Measurements from ENCODE around the gene POU6F2. TPM values are rescaled to one million over a fixed set of nuclear protein-coding genes. Genes with fewer than 3 reads are reported as not detected.

POU6F2 gene
- total and polyA plus RNA-seq, 2 donors (not counting 1 experiment from before 2014, with no cell fraction given): under 0.01 TPM; not detected in 1

GRCh38 chr7:39429421-39429820 lies 451.7 kb downstream of the POU6F2 start:
- Histone ChIP-seq H4K20me1 (ENCODE audit: control insufficient read depth, extremely low read depth, insufficient read depth, low read length) (no peaks in the 10 kb centered on the region), H3K4me2 (ENCODE audit: extremely low read depth, insufficient read depth, low read length) (no peak overlapping the region), H3K9me3 (ENCODE audit: control insufficient read depth, insufficient read depth, low read depth, low read length) (no peaks in the 10 kb centered on the region), H3K4me3 (replicated peaks in 1 of 4; ENCODE audit: control extremely low read depth in 1 of 4, insufficient read depth in 1 of 4, low read depth in 3 of 4, low read length in 4 of 4) (no peak overlapping the region), H2AFZ (ENCODE audit: low read length) (no peak overlapping the region), H3K36me3 (ENCODE audit: control insufficient read depth, insufficient read depth, low read length) (no peaks in the 10 kb centered on the region), H3K4me1 (ENCODE audit: control insufficient read depth, extremely low read depth, insufficient read depth, low read length) (no peaks in the 10 kb centered on the region), H3K79me2 (ENCODE audit: control insufficient read depth, insufficient read depth, low read length) (no peaks in the 10 kb centered on the region), H3K27me3 (ENCODE audit: control insufficient read depth, insufficient read depth, low read length) (no peaks in the 10 kb centered on the region), H3K27ac (ENCODE audit: insufficient read depth, low read length) (no peak overlapping the region), H3K9ac (ENCODE audit: insufficient read depth, low read length) (no peak overlapping the region)
- TF ChIP-seq EZH2 (IDR thresholded peaks at IDR 0.05; ENCODE audit: low read length, missing control alignments) (no peak), CTCF (conservative IDR thresholded peaks at IDR 0.05 in 1 of 2, IDR thresholded peaks at IDR 0.05 in 1 of 2; ENCODE audit: low read depth in 1 of 2, low read length in 2 of 2) (no peak)
- no peak for DNase-seq (ENCODE audit: low read depth in 2 of 2)

GRCh38 chr7:39430441-39430840 lies 452.7 kb downstream of the POU6F2 start:
- no peaks in the 10 kb centered on the region for H3K36me3 ChIP-seq (ENCODE audit: control insufficient read depth, insufficient read depth, low read length)
- TF ChIP-seq CTCF (conservative IDR thresholded peaks at IDR 0.05 in 1 of 2, IDR thresholded peaks at IDR 0.05 in 1 of 2; ENCODE audit: low read depth in 1 of 2, low read length in 2 of 2): no peak
- no peak for TF ChIP-seq EZH2 (IDR thresholded peaks at IDR 0.05; ENCODE audit: low read length, missing control alignments)
- no peak overlapping the region for H2AFZ ChIP-seq (ENCODE audit: low read length)
- no peaks in the 10 kb centered on the region for H3K79me2 ChIP-seq (ENCODE audit: control insufficient read depth, insufficient read depth, low read length)
- no peak overlapping the region for H3K4me3 ChIP-seq (replicated peaks in 1 of 4; ENCODE audit: control extremely low read depth in 1 of 4, insufficient read depth in 1 of 4, low read depth in 3 of 4, low read length in 4 of 4)
- no peaks in the 10 kb centered on the region for H3K9me3 ChIP-seq (ENCODE audit: control insufficient read depth, insufficient read depth, low read depth, low read length)
- H3K27ac ChIP-seq (ENCODE audit: insufficient read depth, low read length): no peak overlapping the region
- H4K20me1 ChIP-seq (ENCODE audit: control insufficient read depth, extremely low read depth, insufficient read depth, low read length): no peaks in the 10 kb centered on the region
- no peaks in the 10 kb centered on the region for H3K4me1 ChIP-seq (ENCODE audit: control insufficient read depth, extremely low read depth, insufficient read depth, low read length)
- H3K27me3 ChIP-seq (ENCODE audit: control insufficient read depth, insufficient read depth, low read length): no peaks in the 10 kb centered on the region
- H3K4me2 ChIP-seq (ENCODE audit: extremely low read depth, insufficient read depth, low read length): no peak overlapping the region
- no peak overlapping the region for H3K9ac ChIP-seq (ENCODE audit: insufficient read depth, low read length)
- no peak for DNase-seq (ENCODE audit: low read depth in 2 of 2)

- H2AFZ ChIP-seq (ENCODE audit: low read length): no peak overlapping the region
Observed at GRCh38 chr7:39430909-39431641, 453.4 kb downstream of the POU6F2 start.

More at GRCh38 chr7:39430909-39431641, 453.4 kb downstream of the POU6F2 start:
- Histone ChIP-seq H3K4me2 (ENCODE audit: extremely low read depth, insufficient read depth, low read length) (no peak overlapping the region), H4K20me1 (ENCODE audit: control insufficient read depth, extremely low read depth, insufficient read depth, low read length) (no peaks in the 10 kb centered on the region), H3K9me3 (ENCODE audit: control insufficient read depth, insufficient read depth, low read depth, low read length) (no peaks in the 10 kb centered on the region), H3K4me3 (replicated peaks in 1 of 4; ENCODE audit: control extremely low read depth in 1 of 4, insufficient read depth in 1 of 4, low read depth in 3 of 4, low read length in 4 of 4) (no peak overlapping the region), H3K4me1 (ENCODE audit: control insufficient read depth, extremely low read depth, insufficient read depth, low read length) (no peaks in the 10 kb centered on the region), H3K27me3 (ENCODE audit: control insufficient read depth, insufficient read depth, low read length) (no peaks in the 10 kb centered on the region), H3K36me3 (ENCODE audit: control insufficient read depth, insufficient read depth, low read length) (no peaks in the 10 kb centered on the region), H3K27ac (ENCODE audit: insufficient read depth, low read length) (no peak overlapping the region), H3K9ac (ENCODE audit: insufficient read depth, low read length) (no peak overlapping the region), H3K79me2 (ENCODE audit: control insufficient read depth, insufficient read depth, low read length) (no peaks in the 10 kb centered on the region)
- no peak for TF ChIP-seq CTCF (conservative IDR thresholded peaks at IDR 0.05 in 1 of 2, IDR thresholded peaks at IDR 0.05 in 1 of 2; ENCODE audit: low read depth in 1 of 2, low read length in 2 of 2)
- TF ChIP-seq EZH2 (IDR thresholded peaks at IDR 0.05; ENCODE audit: low read length, missing control alignments): no peak
- no peak for DNase-seq (ENCODE audit: low read depth in 2 of 2)

All from fibroblast of lung (primary cell).